Body of pancreas (tissue), 4 donors: ENCODE measurements around the gene PAPOLB. TPM values are rescaled to one million over a fixed set of nuclear protein-coding genes. Genes with fewer than 3 reads are reported as not detected.

Experiments used
- ATAC-seq: fragments of 150-250 bp; one replicate; pipeline ENCODE4 v1.9.1; 2016
- DNase-seq, 4 donors: peaks; one replicate each; pipeline ENCODE4 v3.0.0-alpha.2; 2019
- H3K27ac ChIP-seq, 4 donors: fragments of 200-600 bp; sonication (generic); 1 replicate in 3 of 4; 2 replicates in 1 of 4; pipeline versions ENCODE4 v1.5.1 to v1.6.1; 2016 to 2019; ENCODE audit warnings: mild to moderate bottlenecking in 1 of 4, mixed read lengths in 1 of 4, moderate library complexity in 1 of 4
- H3K27me3 ChIP-seq, 2 donors: fragments of 200-600 bp; sonication (generic); one replicate each; pipeline ENCODE4 v1.6.0; 2016; ENCODE audit warnings: mild to moderate bottlenecking in 1 of 2
- H3K36me3 ChIP-seq, 2 donors: fragments of 200-600 bp; sonication (generic); replicated peaks in 1 of 2; 2 replicates each; pipeline ENCODE4 v1.5.1; 2016; ENCODE audit warnings: low read depth in 2 of 2; ENCODE audit not compliant: insufficient read depth in 1 of 2
- H3K4me1 ChIP-seq: fragments of 200-600 bp; sonication (generic); one replicate; pipeline ENCODE4 v1.6.0; 2016
- H3K4me3 ChIP-seq, 2 donors: fragments of 200-600 bp; sonication (generic); 1 replicate in 1 of 2; 2 replicates in 1 of 2; pipeline ENCODE4 v1.5.1; 2016 to 2019
- H3K9me3 ChIP-seq, 3 donors: fragments of 200-600 bp; sonication (generic); 1 replicate in 2 of 3; 2 replicates in 1 of 3; pipeline ENCODE4 v1.5.1; 2016
- CTCF ChIP-seq, 7 experiments: fragments of 450-650 bp in 4 of 7; fragments of 200-600 bp in 3 of 7; sonication (generic) in 3 of 7; IDR thresholded peaks; one replicate each; pipeline ENCODE4 v1.5.1; 2016 to 2019; ENCODE audit warnings: antibody characterized with exemption in 7 of 7
- POLR2A ChIP-seq, 3 donors: fragments of 450-650 bp; IDR thresholded peaks; one replicate each; pipeline ENCODE4 v1.6.1; 2016; ENCODE audit warnings: antibody characterized with exemption in 3 of 3, mild to moderate bottlenecking in 2 of 3
- WGBS, 2 donors: methylation state at CpG; one replicate each; pipeline ENCODE4 v1.1.5; 2017; 5-methylcytosine and 5-hydroxymethylcytosine counted together
- intact Hi-C: fragments of 100-400 bp; cut with DNase I; formaldehyde crosslinking; loops from one replicate; pipeline ENCODE4 v1.15.1; 2023
- total RNA-seq, 2 donors: library from RNA; depleted of rRNA; stranded (reverse); fragments of >200 nt; gene quantifications; one replicate each; pipeline ENCODE4 v1.1.0, GENCODE V29; 2016

The PAPOLB gene
- total RNA-seq, 2 donors from 2014 or later: under 0.01 TPM; not detected in 1

GRCh38 chr7:4871930-4872675 is 10.3 kb upstream of the PAPOLB start:
- Histone ChIP-seq H3K36me3 (no peaks in the 10 kb centered on the region), H3K27ac (no peak overlapping the region), H3K4me3 (no peak overlapping the region), H3K9me3 (no peaks in the 10 kb centered on the region), H3K27me3 (no peaks in the 10 kb centered on the region), H3K4me1 (no peaks in the 10 kb centered on the region)
- DNase-seq: no peak
- TF ChIP-seq POLR2A (IDR thresholded peaks at IDR 0.05): no peak
- no peak for TF ChIP-seq CTCF (IDR thresholded peaks at IDR 0.05)
- ATAC-seq: no peak
- intact Hi-C loops: no loop called here
- WGBS, 2 donors: 57 to 67% methylated on average over 11 to 18 of the region's 19 CpGs

GRCh38 chr7:4871056-4871680 is 9.3 kb upstream of the PAPOLB start:
- no peak for TF ChIP-seq CTCF (IDR thresholded peaks at IDR 0.05)
- no peak for TF ChIP-seq POLR2A (IDR thresholded peaks at IDR 0.05)
- intact Hi-C loops: no loop called here
- H3K4me1 ChIP-seq: no peaks in the 10 kb centered on the region
- ATAC-seq: no peak
- no peaks in the 10 kb centered on the region for H3K36me3 ChIP-seq
- 61 to 82% methylated on average over 7 to 23 of the region's 23 CpGs for WGBS, 2 donors
- H3K9me3 ChIP-seq: no peaks in the 10 kb centered on the region
- H3K27ac ChIP-seq: no peak overlapping the region
- no peak for DNase-seq
- no peak overlapping the region for H3K4me3 ChIP-seq
- H3K27me3 ChIP-seq: no peaks in the 10 kb centered on the region

GRCh38 chr7:4868493-4868892 is 6.7 kb upstream of the PAPOLB start:
- 85 to 92% methylated on average over 5 of the region's 5 CpGs for WGBS, 2 donors

GRCh38 chr7:4866528-4867496 is 5.0 kb upstream of the PAPOLB start:
- intact Hi-C loops: no loop called here
- 70 to 72% methylated on average over 9 of the region's 9 CpGs for WGBS, 2 donors
- TF ChIP-seq CTCF (IDR thresholded peaks at IDR 0.05) (no peak), POLR2A (IDR thresholded peaks at IDR 0.05) (no peak)
- no peak overlapping the region for H3K4me3 ChIP-seq
- H3K9me3 ChIP-seq: no peaks in the 10 kb centered on the region
- H3K27me3 ChIP-seq: peaks cover 0 to 5% of the 10 kb centered on the region in 2 donors
- no peak for DNase-seq
- H3K36me3 ChIP-seq: no peaks in the 10 kb centered on the region
- peaks cover 4% of the 10 kb centered on the region for H3K4me1 ChIP-seq
- no peak for ATAC-seq
- no peak overlapping the region for H3K27ac ChIP-seq

More at GRCh38 chr7:4868493-4868892, 6.7 kb upstream of the PAPOLB start:
- H3K36me3 ChIP-seq: no peaks in the 10 kb centered on the region
- TF ChIP-seq CTCF (IDR thresholded peaks at IDR 0.05) (no peak), POLR2A (IDR thresholded peaks at IDR 0.05) (no peak)
- no peak overlapping the region for H3K4me3 ChIP-seq
- no peaks in the 10 kb centered on the region for H3K9me3 ChIP-seq
- ATAC-seq (no peak), DNase-seq (no peak)
- H3K4me1 ChIP-seq: no peaks in the 10 kb centered on the region
- H3K27me3 ChIP-seq: no peaks in the 10 kb centered on the region
- intact Hi-C loops: no loop called here
- H3K27ac ChIP-seq: no peak overlapping the region
